HG02973 (cell line): ENCODE results near the gene SEMA3C.

ENCODE experiments used
- ATAC-seq: cut with Tn5 transposase; IDR thresholded peaks from one replicate; pipeline ENCODE4 v1.9.1; 2021; ENCODE audit warnings: moderate library complexity; ENCODE audit not compliant: unreplicated experiment

The SEMA3C gene

GRCh38 chr7:80918909-80919721 is at the start of gene SEMA3C:
TSS of gene SEMA3C (minus strand) at chr7:80919051. CDS start at chr7:80916781, 2,270 bp downstream.
- peak; percentile 76 for ATAC-seq

GRCh38 chr7:80968606-80969005 is 49.8 kb upstream of the SEMA3C start:
- no peak for ATAC-seq

DNA sequence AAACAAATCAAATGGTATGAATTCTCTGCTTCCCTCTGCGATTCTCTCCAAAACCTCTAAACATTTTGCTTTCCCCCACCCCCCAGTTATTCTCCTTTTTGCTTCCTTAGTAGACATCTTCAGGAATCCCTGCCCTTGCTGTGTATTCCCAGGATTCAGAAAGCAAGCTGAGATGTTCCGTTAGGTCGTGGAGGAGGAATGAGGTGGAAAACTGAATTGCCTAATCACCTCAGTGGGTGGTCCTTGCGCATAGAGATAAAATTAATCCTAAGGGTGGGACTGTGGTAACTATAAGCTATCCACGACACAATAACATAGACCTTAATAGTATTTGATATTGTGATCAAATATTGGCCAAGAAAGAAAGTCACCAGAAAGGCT is 49.1 kb upstream of the SEMA3C start:
- ATAC-seq, result no peak

DNA sequence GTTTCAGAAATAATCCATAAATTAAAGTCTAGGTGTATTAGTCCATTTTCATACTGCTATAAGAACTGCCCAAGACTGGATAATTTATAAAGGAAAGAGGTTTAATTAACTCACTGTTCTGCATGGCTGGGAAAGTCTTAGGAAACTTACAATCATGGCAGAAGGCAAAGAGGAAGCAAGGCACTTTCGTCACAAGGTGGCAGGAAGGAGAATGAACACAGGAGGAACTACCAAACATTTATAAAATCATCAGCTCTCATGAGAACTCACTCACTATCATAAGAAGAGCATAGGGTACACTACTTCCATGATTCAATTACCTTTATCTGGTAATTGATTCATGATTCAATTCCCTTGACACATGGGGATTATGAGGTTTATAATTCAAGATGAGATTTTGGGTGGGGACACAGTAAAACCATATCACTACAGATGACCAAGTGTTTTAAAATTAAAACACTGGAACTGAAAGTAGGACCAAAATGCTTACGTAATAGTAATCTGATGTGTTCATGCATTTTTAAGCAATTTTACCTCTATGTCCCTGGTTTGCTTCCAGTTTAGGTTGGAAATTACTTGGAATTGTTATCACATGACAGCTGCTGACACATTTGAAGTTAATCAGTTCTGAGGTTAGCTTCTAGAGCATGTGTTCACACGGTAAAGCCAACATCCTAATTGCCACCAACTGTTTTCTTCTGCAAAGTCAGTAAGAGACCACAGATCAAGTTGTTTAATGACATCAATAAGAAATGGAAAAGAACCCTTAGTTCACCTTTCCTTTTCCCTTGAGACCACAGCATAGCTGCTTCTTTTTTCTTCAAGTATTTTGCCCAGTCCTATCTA is 48.4 kb upstream of the SEMA3C start:
- ATAC-seq, result no peak

GRCh38 chr7:80960244-80960795 is 41.5 kb upstream of the SEMA3C start:
- no peak for ATAC-seq

- no peak for ATAC-seq
These were observed 38.5 kb upstream of the SEMA3C start for GRCh38 chr7:80957226-80957777.

- no peak for ATAC-seq
These were observed 35.3 kb upstream of the SEMA3C start for GRCh38 chr7:80954191-80954590.

DNA sequence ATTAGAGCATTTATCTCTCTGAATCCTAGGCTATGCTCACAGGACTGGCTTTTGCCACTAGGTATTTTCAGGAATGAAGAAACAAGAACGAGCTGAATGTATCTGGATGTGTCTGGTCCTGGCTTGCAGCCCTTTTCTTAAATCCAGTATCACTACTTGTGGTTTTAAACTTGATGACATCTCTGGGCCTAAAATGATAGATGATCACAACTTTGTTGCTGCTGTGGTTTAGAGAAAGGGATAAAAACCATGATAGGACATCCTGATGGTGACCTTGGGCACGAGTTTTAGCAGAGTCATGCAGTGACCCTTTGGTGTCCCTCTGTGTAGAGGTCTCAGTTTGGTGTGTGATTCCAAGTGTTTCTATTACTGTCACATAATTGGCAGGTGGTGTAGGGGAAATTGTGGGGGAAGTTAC is 31.7 kb upstream of the SEMA3C start:
- no peak for ATAC-seq

GRCh38 chr7:80949449-80949848 is 30.6 kb upstream of the SEMA3C start:
- ATAC-seq, result no peak

DNA sequence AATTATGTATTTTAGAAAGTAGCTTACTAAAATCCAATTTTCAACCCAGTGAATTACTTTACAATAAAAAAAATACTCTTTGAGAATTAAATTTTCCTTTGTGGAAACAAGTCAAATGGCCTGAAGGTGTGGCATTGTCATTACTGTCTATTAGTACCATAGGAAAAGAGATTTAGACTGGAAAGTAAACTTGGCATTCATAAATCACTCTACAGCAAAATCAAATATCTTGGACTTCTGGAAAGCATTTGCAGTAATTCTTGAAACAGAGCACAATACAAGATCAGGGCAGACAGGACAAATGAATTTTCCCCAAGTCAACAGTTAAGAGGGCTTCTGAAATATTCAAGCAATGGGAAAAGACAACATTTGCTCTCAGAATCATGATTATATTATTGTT is 28.0 kb upstream of the SEMA3C start:
- no peak for ATAC-seq

GRCh38 chr7:80945976-80946375 is 27.1 kb upstream of the SEMA3C start:
- ATAC-seq, result no peak

DNA sequence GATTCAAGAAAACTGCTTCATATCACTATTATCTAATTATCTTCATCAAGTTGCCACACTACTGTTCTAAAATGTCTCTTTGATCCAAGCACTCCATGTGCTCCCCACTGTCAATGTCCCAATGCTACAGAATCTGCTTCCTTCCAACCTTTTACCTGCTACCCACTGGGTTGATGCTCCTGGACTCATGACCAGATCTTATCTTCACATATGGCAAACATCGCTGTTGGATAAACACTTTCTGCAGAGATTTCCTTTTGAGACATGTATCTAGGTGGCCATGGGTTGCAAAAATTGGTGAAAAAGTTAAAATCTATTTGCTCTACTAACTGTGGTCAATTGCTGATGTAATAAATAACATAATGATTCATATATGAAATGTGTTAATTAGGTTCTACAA is 24.5 kb upstream of the SEMA3C start:
- ATAC-seq, result no peak

DNA sequence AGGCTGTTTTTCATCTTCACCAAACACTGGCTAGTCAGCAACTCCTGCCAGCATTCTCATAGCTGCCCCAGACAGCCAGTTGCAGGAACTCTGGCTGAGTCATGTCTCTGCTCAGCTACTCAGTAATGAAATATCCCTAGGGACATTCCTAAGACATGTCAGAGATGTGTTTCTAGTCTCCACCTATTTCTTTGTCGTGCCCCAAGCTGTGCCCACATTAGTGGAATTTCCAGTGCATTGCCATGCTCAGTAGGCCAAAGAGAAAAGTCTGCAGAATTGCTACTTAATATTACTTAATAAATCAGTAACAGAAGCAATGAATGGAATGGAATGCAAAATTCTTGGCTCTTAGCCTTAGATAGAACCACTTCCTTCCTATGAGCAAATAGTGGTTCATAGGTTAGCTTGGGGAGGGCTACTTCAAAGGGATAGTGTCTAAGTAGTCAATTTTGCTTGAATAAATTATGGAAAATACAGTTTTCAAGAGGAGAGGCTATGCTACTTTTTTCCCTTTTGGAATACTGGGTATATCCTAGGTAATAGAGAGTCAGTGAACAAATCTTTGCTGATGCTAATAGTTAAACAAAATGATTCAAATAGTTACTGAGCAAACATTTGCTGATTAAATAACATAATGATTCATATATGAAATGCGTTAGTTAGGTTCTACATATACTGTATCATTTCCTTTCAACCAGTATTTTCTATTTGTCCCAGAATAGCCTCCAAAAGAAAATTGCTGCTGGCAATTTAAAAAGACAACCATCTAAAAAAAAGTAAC is 23.6 kb upstream of the SEMA3C start:
- ATAC-seq, result no peak

DNA sequence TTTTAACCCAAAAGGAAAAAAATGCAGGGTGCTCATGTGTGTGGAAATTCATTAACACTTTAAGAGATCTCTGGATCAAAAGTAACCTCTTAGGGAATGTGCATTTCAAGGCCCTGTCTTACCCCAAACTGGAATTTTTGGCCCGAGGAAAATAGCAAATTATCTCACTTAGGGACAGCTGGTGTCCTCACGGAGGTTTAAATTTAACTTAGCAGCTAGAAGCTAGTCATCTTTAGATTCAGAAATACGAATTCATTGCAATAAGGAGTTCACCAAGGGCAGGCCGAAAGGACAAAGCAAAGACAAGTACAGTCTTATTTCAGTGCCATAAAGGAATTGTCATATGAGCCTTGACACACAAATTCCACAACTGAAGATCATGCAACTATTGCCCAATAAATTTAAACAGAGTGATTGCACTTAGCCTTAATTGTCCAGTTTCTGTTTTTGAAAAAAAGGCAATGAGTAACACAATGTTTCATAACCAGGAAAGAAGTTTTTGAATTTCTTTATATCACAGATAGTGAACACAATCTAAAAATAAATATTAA is 22.4 kb upstream of the SEMA3C start:
- ATAC-seq, result no peak

GRCh38 chr7:80940539-80941207 is 21.8 kb upstream of the SEMA3C start:
- no peak for ATAC-seq

- no peak for ATAC-seq
These were observed 18.5 kb upstream of the SEMA3C start for GRCh38 chr7:80937336-80937735.

- no peak for ATAC-seq
These were observed 17.3 kb upstream of the SEMA3C start for GRCh38 chr7:80935991-80936780.

- ATAC-seq, result no peak
These were observed 15.5 kb upstream of the SEMA3C start for GRCh38 chr7:80934321-80934720.

DNA sequence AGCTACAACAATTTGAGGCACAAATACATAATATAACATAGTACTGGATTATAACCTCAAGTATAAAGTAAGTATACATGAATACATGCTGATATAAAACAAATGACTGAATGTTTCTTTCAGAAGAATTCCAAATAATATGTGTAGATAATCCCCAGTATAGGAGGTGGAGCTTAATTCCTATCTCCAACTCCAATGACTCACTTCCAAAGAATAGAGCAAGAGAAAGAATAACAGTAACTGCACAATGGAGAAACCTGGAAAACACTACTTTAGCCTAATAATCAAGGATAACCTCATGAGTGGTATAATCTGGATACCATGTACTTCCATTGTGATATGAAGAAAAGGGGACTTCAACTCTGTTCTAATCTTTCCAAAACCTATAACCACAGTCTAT is 13.7 kb upstream of the SEMA3C start:
- no peak for ATAC-seq
